Right atrium auricular region (tissue), 2 donors: ENCODE data around the gene ADGRE1. TPM values are rescaled to one million over a fixed set of nuclear protein-coding genes. Genes with fewer than 3 reads are reported as not detected.

Experiments used
- DNase-seq: peaks from one replicate; pipeline ENCODE4 v3.0.0-alpha.2; 2019; ENCODE audit warnings: low spot score
- H3K27ac ChIP-seq, 2 donors: fragments of 200-600 bp; sonication (generic); 1 replicate in 1 of 2; 2 replicates in 1 of 2; pipeline ENCODE4 v1.5.1; 2016 to 2019
- H3K27me3 ChIP-seq, 2 donors: fragments of 200-600 bp; sonication (generic); one replicate each; pipeline versions ENCODE4 v1.5.1 to v1.6.0; 2017 to 2019
- H3K36me3 ChIP-seq: fragments of 200-600 bp; sonication (generic); one replicate; pipeline ENCODE4 v1.5.1; 2016
- H3K4me1 ChIP-seq, 2 donors: fragments of 200-600 bp; sonication (generic); one replicate each; pipeline versions ENCODE4 v1.5.1 to v1.6.0; 2017 to 2019
- H3K4me3 ChIP-seq, 2 donors: fragments of 200-600 bp; sonication (generic); 1 replicate in 1 of 2; 2 replicates in 1 of 2; pipeline ENCODE4 v1.5.1; 2017 to 2019; ENCODE audit warnings: mild to moderate bottlenecking in 1 of 2, moderate library complexity in 1 of 2
- H3K9me3 ChIP-seq, 2 donors: fragments of 200-600 bp; sonication (generic); one replicate each; pipeline ENCODE4 v1.5.1; 2019
- total RNA-seq, 2 donors: library from RNA; depleted of rRNA; stranded (reverse); fragments of >200 nt; gene quantifications; one replicate each; pipeline ENCODE4 v1.1.0, GENCODE V29; 2016
- TF ChIP-seq, protein P1 (sequence below), 2 donors: fragments of 200-600 bp; sonication (generic); IDR thresholded peaks; one replicate each; pipeline ENCODE4 v1.5.1; 2019; ENCODE audit warnings: antibody characterized with exemption in 2 of 2

Gene ADGRE1
- total RNA-seq, 2 donors from 2014 or later, result not detected

DNA sequence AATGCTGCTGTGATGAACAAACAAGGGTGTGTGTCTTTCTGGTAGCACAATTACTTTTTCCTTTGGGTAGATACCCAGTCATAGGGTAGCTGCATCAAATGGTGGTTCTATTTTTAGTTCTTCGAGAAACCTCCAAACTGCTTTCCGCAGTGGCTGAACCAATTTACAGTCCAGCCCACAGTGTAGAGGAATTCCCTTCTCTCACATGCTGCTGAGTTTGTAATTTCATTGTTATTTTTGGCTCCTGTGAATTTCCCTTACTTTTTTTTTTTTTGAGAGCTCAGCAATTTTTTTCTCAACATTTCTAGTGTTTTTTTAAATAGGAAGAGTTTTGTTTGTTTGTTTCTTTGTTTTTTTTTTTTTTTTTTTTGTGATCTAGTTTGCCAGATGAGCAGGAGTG is 37.5 kb upstream of the ADGRE1 start:
- Histone ChIP-seq H3K4me3 (no peak overlapping the region), H3K36me3 (no peaks in the 10 kb centered on the region)

DNA sequence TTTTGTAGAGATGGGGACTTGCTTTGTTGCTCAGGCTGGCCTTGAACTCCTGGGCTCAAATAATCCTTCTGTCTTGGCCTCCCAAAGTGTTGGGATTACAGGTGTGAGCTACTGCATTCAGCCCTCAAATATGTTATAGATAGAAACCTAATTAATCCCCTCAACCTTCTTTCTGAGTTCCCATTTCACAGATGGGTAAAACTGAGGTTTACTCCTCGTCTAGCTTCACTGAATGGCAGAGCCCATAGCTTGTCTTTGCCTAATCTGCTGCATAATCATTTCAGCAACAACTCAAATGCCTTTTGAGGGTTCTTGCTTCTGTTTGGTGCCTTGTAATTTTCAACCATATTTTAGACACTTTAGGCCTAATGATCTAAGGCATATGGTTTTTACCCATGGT is 36.0 kb upstream of the ADGRE1 start:
- Histone ChIP-seq H3K4me1 (no peaks in the 10 kb centered on the region), H3K4me3 (no peak overlapping the region), H3K9me3 (no peaks in the 10 kb centered on the region), H3K27ac (no peak overlapping the region), H3K27me3 (no peaks in the 10 kb centered on the region), H3K36me3 (no peaks in the 10 kb centered on the region)
- TF ChIP-seq, protein P1, sequence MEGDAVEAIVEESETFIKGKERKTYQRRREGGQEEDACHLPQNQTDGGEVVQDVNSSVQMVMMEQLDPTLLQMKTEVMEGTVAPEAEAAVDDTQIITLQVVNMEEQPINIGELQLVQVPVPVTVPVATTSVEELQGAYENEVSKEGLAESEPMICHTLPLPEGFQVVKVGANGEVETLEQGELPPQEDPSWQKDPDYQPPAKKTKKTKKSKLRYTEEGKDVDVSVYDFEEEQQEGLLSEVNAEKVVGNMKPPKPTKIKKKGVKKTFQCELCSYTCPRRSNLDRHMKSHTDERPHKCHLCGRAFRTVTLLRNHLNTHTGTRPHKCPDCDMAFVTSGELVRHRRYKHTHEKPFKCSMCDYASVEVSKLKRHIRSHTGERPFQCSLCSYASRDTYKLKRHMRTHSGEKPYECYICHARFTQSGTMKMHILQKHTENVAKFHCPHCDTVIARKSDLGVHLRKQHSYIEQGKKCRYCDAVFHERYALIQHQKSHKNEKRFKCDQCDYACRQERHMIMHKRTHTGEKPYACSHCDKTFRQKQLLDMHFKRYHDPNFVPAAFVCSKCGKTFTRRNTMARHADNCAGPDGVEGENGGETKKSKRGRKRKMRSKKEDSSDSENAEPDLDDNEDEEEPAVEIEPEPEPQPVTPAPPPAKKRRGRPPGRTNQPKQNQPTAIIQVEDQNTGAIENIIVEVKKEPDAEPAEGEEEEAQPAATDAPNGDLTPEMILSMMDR (IDR thresholded peaks at IDR 0.05), result no peak
- no peak for DNase-seq

More for the DNA sequence above, 37.5 kb upstream of the ADGRE1 start:
- no peak for DNase-seq
- H3K27ac ChIP-seq, result no peak overlapping the region
- H3K4me1 ChIP-seq, result no peaks in the 10 kb centered on the region
- H3K9me3 ChIP-seq, result no peaks in the 10 kb centered on the region
- no peaks in the 10 kb centered on the region for H3K27me3 ChIP-seq
- TF ChIP-seq, protein P1 (IDR thresholded peaks at IDR 0.05), result no peak

DNA sequence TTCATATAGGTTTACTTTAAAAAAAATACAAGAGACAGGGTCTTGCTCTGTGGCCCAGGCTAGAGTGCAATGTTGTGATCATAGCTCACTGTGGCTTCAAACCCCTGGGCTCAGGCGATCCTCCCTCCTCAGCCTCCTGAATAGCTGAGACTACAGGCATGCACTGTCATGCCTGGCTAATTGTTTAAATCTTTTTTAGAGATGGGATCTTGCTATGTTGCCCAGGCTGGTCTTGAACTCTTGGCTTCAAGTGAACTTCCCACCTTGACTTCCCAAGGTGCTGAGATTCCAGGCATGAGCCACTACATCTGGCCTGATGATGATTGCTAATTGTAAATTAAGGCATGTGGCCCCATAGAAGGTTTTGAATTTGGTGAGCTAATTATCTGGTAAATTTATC is 35.4 kb upstream of the ADGRE1 start:
- Histone ChIP-seq H3K27ac (no peak overlapping the region), H3K4me3 (no peak overlapping the region), H3K9me3 (no peaks in the 10 kb centered on the region), H3K36me3 (no peaks in the 10 kb centered on the region), H3K4me1 (no peaks in the 10 kb centered on the region), H3K27me3 (no peaks in the 10 kb centered on the region)
- TF ChIP-seq, protein P1 (IDR thresholded peaks at IDR 0.05), result no peak
- no peak for DNase-seq

DNA sequence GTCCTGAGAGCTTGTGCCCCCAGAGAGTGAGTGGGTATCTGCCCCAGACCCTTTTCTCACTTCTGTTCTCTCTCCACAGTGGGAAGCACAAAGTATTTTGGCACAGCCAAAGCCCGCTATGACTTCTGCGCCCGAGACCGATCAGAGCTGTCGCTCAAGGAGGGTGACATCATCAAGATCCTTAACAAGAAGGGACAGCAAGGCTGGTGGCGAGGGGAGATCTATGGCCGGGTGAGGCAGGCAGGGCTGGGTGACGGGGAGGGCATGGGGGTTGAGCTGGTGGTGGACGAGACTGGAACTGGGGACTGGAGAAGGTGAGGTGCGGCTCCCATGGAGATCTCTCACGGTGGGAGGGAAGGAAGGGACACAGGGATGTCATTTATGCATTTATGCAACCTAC is 33.5 kb upstream of the ADGRE1 start:
- H3K27ac ChIP-seq, result no peak overlapping the region
- TF ChIP-seq, protein P1 (IDR thresholded peaks at IDR 0.05), result no peak
- H3K9me3 ChIP-seq, result no peaks in the 10 kb centered on the region
- H3K36me3 ChIP-seq, result no peaks in the 10 kb centered on the region
- H3K4me3 ChIP-seq, result no peak overlapping the region
- H3K4me1 ChIP-seq, result no peaks in the 10 kb centered on the region
- H3K27me3 ChIP-seq, result no peaks in the 10 kb centered on the region
- DNase-seq, result no peak

DNA sequence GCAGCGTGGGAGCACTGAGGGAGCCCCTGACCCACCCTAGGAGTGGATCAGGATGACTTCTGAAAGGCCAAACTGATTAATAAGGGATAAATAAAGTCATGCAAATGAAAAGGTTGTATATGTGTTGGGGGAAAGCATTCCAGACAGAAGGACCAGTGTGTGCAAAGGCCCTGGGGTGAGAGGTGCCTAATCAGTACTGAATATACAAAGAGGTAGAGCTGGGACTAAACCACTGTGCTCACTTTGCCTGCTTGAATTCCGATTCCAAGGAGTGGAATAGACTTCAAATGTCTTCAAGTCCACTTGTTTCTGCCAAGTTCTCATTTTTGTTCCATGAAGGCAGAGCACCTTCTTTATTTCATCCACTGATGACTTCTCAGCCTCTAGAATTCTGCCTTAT is 32.6 kb upstream of the ADGRE1 start:
- Histone ChIP-seq H3K9me3 (no peaks in the 10 kb centered on the region), H3K27ac (no peak overlapping the region), H3K4me3 (no peak overlapping the region), H3K4me1 (no peaks in the 10 kb centered on the region), H3K27me3 (no peaks in the 10 kb centered on the region), H3K36me3 (no peaks in the 10 kb centered on the region)
- TF ChIP-seq, protein P1 (IDR thresholded peaks at IDR 0.05), result no peak
- no peak for DNase-seq

DNA sequence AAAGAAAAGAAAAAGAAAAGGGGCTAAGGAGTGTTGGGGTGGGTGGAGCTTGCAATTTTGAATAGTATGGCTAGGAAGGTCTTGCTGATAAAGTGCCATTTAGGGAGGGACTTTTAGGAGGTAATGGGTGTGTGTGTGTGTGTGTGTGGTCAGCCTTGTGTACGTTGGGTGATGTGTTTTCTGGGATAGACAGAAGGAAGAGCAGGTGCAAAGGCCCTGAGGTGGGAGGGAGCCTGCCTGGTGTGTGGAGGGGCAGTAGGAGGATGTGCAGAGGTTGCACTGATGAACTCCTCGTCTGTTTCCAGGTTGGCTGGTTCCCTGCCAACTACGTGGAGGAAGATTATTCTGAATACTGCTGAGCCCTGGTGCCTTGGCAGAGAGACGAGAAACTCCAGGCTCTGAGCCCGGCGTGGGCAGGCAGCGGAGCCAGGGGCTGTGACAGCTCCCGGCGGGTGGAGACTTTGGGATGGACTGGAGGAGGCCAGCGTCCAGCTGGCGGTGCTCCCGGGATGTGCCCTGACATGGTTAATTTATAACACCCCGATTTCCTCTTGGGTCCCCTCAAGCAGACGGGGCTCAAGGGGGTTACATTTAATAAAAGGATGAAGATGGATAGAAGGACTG is 30.5 kb upstream of the ADGRE1 start:
- TF ChIP-seq, protein P1 (IDR thresholded peaks at IDR 0.05), result no peak
- Histone ChIP-seq H3K27me3 (no peaks in the 10 kb centered on the region), H3K4me1 (no peaks in the 10 kb centered on the region), H3K9me3 (no peaks in the 10 kb centered on the region), H3K36me3 (no peaks in the 10 kb centered on the region), H3K4me3 (no peak overlapping the region), H3K27ac (no peak overlapping the region)
- no peak for DNase-seq
